H1 (cell line): ENCODE results near the gene GALNT18. TPM values are rescaled to one million over a fixed set of nuclear protein-coding genes. Genes with fewer than 3 reads are reported as not detected.

Experiments used
- ASH2L ChIP-seq: fragments of 200-600, 300-600 bp; sonication (generic); IDR thresholded peaks from one replicate; pipeline ENCODE4 v1.7.1; 2017; ENCODE audit warnings: low read length
- CBX5 ChIP-seq: fragments of 300-800, 300-1000 bp; sonication (generic); IDR thresholded peaks from 2 replicates; pipeline ENCODE4 v1.7.1; 2016; ENCODE audit warnings: antibody characterized with exemption, low read length, low read depth
- CHD2 ChIP-seq: IDR thresholded peaks from 2 replicates; pipeline ENCODE4 v1.6.1; 2012; ENCODE audit warnings: low read length, improper control_type of control experiment
- GABPA ChIP-seq: IDR thresholded peaks from 2 replicates; pipeline ENCODE4 v1.6.1; 2011; ENCODE audit warnings: mild to moderate bottlenecking, low read length, moderate library complexity, borderline replicate concordance; ENCODE audit not compliant: insufficient read depth
- polyA plus RNA-seq, 7 experiments: library from polyadenylated mRNA; depleted of rRNA in 3 of 7; stranded (reverse) in 5 of 7; unstranded in 2 of 7; fragments of >200 nt in 5 of 7; fragments of 200-250 nt in 2 of 7; gene quantifications; 1 replicate in 5 of 7; 2 replicates in 1 of 7; 4 replicates in 1 of 7; pipeline versions ENCODE4 v1.2.1 to v1.2.3, GENCODE V29; 2011 to 2013; ENCODE audit warnings: missing spikeins in 2 of 7, mixed read lengths in 2 of 7
- total RNA-seq: library from RNA; stranded (reverse); fragmentation: NEBNext Ultra II Directional; extraction: Animal tissue kit (Norgen Biotek cat#: 25700); gene quantifications from 2 replicates; pipeline ENCODE4 v1.2.1, GENCODE V29; 2021
- TF ChIP-seq, protein P1 (sequence below): IDR thresholded peaks from 2 replicates; pipeline ENCODE4 v1.6.1; 2012; ENCODE audit warnings: low read length, inconsistent platforms
- TF ChIP-seq, protein P2 (sequence below): IDR thresholded peaks from 2 replicates; pipeline ENCODE4 v1.6.1; 2012; ENCODE audit warnings: inconsistent platforms

The GALNT18 gene
- total and polyA plus RNA-seq, 2 of the 8 experiments (the other 6 are each of a cell fraction or from before 2014, with no cell fraction given): 6.0 to 9.4 TPM

DNA sequence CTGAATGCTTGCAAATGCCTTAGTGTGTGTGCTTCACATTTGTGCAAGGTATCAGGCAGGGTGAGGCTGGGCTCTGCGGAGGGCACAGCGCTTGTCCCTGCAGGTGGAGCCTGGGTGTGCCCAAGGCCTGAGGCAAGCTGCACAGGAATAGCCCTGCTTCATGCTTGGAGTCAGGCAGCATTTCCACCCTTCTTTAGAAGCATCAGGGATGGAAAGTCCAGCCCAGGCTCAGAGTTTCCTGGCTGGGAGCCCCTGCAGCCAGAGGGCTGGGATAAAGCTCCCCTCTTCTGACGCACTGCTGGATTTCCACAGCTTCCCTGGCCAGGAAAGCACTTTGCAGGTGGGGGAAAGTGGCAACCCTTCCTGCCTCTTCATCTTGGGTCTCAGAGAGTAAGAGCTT is 63.4 kb downstream of the GALNT18 start (continued):
- TF ChIP-seq, protein P1, sequence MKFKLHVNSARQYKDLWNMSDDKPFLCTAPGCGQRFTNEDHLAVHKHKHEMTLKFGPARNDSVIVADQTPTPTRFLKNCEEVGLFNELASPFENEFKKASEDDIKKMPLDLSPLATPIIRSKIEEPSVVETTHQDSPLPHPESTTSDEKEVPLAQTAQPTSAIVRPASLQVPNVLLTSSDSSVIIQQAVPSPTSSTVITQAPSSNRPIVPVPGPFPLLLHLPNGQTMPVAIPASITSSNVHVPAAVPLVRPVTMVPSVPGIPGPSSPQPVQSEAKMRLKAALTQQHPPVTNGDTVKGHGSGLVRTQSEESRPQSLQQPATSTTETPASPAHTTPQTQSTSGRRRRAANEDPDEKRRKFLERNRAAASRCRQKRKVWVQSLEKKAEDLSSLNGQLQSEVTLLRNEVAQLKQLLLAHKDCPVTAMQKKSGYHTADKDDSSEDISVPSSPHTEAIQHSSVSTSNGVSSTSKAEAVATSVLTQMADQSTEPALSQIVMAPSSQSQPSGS: no peak
- TF ChIP-seq, protein P2, sequence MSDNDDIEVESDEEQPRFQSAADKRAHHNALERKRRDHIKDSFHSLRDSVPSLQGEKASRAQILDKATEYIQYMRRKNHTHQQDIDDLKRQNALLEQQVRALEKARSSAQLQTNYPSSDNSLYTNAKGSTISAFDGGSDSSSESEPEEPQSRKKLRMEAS: no peak
- TF ChIP-seq ASH2L: no peak
- no peak for TF ChIP-seq CBX5
- TF ChIP-seq GABPA: no peak
- TF ChIP-seq CHD2: no peak
